Neuron (in vitro differentiated cells): Measurements from ENCODE around the gene B3GALNT1.

ENCODE experiments used
- H2AFZ ChIP-seq: one replicate; pipeline ENCODE4 v1.6.1; 2013; ENCODE audit warnings: low read depth, mild to moderate bottlenecking, inconsistent platforms, low read length, moderate library complexity
- H3K27me3 ChIP-seq: one replicate; pipeline ENCODE4 v1.6.1; 2013; ENCODE audit warnings: low read length; ENCODE audit not compliant: insufficient read depth
- H3K36me3 ChIP-seq: one replicate; pipeline ENCODE4 v1.6.1; 2013; ENCODE audit warnings: low read length; ENCODE audit not compliant: insufficient read depth
- H3K4me1 ChIP-seq: one replicate; pipeline ENCODE4 v1.6.1; 2013; ENCODE audit warnings: low read length; ENCODE audit not compliant: insufficient read depth
- H3K4me3 ChIP-seq: 2 replicates; pipeline ENCODE4 v1.5.1; 2013; ENCODE audit warnings: mild to moderate bottlenecking, low read length, moderate library complexity
- H3K9me3 ChIP-seq: one replicate; pipeline ENCODE4 v1.6.1; 2013; ENCODE audit warnings: low read length

The B3GALNT1 gene

DNA sequence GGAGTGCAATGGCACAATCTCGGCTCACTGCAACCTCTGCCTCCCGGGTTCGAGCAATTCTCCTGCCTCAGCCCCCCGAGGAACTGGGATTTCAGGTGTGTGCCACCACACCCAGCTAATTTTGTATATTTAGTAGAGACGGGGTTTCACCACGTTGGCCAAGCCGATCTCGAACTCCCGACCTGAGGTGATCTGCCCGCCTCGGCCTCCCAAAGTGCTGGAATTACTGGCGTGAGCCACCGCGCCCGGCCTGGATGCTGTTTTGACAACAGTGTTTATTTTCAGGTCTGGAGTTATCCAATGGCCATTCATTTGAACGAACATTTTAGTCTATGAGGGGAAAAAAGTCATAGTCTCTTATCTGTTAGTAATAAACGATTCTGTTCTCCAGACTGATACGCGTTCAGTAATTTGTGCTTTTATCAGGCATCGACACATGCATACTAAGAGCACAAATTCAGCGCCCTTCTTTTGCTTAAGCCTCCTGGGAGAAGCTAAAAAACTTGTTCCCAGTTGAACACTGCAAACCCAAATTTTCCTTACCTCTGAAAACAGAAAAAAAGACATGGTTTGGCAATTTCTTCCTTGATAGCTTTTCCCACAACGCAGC is 1.3 kb downstream of the B3GALNT1 start:
- peaks cover 9% of the 10 kb centered on the region for H3K9me3 ChIP-seq
- no peaks in the 10 kb centered on the region for H3K36me3 ChIP-seq
- no peaks in the 10 kb centered on the region for H3K27me3 ChIP-seq
- H2AFZ ChIP-seq: no peak overlapping the region
- H3K4me3 ChIP-seq: no peak overlapping the region
- no peaks in the 10 kb centered on the region for H3K4me1 ChIP-seq

DNA sequence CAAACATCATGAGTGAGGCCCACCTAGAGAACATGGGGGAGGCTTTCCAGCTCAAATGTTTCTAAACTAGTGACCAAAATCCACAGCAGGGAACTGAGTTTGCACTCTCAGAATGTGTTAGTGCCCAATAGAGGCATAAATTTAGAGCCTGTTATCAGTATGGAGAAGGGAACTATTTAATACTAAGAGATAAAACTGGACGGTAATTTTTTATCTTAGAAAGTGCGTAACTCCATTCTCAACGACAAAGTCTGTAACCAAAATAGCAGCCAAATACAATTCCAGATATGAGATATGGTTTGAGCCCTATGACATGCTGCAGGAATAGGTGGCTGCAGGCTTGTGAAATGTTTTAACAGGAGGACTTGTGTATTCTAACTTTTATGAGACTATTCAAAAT is 3.5 kb downstream of the B3GALNT1 start:
- Histone ChIP-seq H3K4me1 (no peaks in the 10 kb centered on the region), H3K9me3 (peaks cover 9% of the 10 kb centered on the region), H3K4me3 (no peak overlapping the region), H3K36me3 (no peaks in the 10 kb centered on the region), H3K27me3 (peaks cover 4% of the 10 kb centered on the region), H2AFZ (no peak overlapping the region)

DNA sequence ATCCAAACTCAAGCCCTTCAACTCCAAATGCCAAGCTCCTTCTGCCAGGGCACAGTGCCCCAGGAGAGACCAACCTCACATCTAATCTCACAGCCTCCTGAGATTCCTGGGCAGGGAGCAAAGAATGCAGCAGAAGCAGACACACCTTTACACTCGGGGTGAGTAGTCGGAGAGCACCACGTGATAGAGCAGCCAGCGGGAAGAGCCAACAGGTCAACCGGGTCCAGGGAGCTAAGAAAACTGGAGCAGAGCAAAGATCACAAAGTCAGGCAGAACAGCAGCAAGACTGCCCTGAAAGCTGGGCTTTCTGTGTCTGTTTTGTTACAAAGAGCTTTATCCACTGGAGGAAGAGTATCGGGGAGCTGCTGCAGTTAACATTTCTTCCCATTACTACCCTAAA is 4.2 kb downstream of the B3GALNT1 start:
- H3K4me1 ChIP-seq: no peaks in the 10 kb centered on the region
- H3K27me3 ChIP-seq: peaks cover 4% of the 10 kb centered on the region
- peaks cover 9% of the 10 kb centered on the region for H3K9me3 ChIP-seq
- H3K4me3 ChIP-seq: no peak overlapping the region
- no peaks in the 10 kb centered on the region for H3K36me3 ChIP-seq
- no peak overlapping the region for H2AFZ ChIP-seq

DNA sequence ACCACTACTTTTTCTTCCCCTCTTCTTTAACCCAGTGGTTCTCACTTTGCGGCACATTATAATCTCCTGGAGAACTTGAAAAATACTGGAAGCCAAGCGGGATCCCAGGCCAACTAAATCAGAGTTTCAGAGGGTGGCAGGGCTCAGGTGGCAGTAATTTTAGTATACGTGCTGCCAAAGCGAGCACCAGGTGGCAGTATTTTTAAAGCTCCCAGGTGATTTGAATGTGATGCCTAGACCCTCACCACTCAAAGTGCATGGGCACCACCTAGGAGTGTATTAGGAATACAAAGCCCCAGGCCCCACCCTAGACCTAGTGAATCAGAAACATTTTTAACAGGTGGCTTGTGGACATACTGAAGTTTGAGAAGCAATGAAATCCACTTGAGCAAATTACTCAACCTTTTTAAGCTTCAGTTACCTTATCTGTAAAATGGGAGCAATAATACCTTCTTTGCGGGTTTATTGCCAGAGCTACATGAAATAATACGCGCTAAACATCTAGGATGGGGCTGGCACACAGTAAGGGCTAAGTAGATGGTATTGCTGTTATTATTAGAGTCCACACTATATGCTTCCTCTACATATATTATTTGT is 8.3 kb downstream of the B3GALNT1 start:
- no peak overlapping the region for H2AFZ ChIP-seq
- H3K9me3 ChIP-seq: no peaks in the 10 kb centered on the region
- peaks cover 4% of the 10 kb centered on the region for H3K27me3 ChIP-seq
- H3K4me1 ChIP-seq: no peaks in the 10 kb centered on the region
- H3K36me3 ChIP-seq: no peaks in the 10 kb centered on the region
- no peak overlapping the region for H3K4me3 ChIP-seq

DNA sequence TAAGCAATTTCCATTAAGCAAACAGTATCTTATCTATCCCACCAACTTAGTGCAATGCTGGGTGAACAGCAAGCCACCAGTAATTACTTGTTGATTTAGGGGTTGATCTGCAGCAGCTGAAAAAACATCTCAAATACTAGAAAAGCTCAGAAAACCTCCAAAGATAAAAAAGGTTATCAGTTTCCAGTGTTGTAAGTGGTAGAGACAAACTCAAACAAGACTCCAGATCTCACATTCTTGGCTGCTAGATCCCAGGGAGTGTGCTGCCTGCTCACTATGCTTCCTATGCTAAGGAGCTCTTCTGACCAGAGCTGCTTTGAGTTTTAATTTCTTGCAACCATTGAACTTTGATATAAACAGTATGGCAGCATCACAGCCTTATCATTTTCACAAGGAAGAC is 11.3 kb downstream of the B3GALNT1 start:
- Histone ChIP-seq H3K9me3 (no peaks in the 10 kb centered on the region), H3K36me3 (no peaks in the 10 kb centered on the region), H3K4me1 (no peaks in the 10 kb centered on the region), H3K4me3 (no peak overlapping the region), H2AFZ (no peak overlapping the region), H3K27me3 (peaks cover 4% of the 10 kb centered on the region)

DNA sequence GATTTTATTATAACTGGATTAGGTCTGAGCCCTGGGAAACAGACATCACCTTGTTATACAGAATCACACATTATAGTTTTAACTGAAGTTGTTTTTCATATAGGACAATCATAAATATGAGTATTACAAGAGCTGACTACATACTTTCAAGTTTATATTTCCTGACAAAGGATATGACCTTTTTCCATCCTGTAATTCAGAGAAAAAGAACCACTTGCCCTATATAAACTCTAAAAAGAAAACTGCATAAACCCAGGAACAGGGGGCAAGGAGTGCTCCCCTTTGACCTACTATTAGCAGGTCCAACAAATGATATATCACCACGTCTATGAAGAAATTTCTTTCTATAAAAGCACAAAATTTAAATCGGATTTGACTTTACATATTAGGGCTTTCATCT is 20.9 kb downstream of the B3GALNT1 start:
- Histone ChIP-seq H3K27me3 (no peaks in the 10 kb centered on the region), H3K36me3 (no peaks in the 10 kb centered on the region), H3K9me3 (no peaks in the 10 kb centered on the region), H2AFZ (no peak overlapping the region), H3K4me3 (no peak overlapping the region), H3K4me1 (no peaks in the 10 kb centered on the region)

DNA sequence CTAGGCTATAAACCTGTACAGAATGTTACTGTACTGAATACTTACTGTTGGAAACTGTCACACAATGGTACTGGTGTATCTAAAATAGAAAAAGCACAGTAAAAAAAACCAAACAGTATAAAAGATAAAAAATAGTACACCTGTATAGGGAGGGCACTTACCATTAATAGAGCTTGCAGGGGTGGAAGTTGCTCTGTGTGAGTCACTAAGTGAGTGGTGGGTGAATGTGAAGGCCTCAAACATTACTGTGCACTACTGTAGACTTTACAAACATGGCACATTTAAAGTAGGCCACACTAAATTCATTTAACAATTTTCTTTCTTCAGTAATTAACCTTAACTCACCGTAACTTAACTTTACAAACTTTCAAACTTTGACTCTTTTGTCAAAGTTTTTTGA is 22.0 kb downstream of the B3GALNT1 start:
- H3K4me3 ChIP-seq: no peak overlapping the region
- no peaks in the 10 kb centered on the region for H3K4me1 ChIP-seq
- no peaks in the 10 kb centered on the region for H3K9me3 ChIP-seq
- no peaks in the 10 kb centered on the region for H3K36me3 ChIP-seq
- no peaks in the 10 kb centered on the region for H3K27me3 ChIP-seq
- H2AFZ ChIP-seq: no peak overlapping the region

DNA sequence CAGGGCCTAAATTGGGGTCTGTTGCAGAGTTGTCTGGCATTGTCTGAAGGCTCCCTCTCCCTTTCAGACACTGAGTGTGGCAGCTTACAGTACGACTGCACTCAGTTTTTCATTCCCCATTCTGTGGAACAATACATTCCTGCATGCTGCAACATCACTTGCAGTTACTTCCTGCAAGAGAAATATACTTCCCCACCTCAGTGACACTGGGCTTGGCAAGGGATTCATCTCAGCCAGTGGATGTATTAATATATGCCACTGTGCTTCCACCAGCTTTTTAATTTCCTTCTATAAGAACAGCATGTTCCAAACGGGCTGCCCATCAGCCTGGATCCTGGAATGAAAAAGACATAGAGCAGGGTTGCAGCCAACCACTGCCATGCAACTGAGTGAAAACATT is 23.1 kb downstream of the B3GALNT1 start:
- Histone ChIP-seq H3K4me3 (no peak overlapping the region), H3K9me3 (no peaks in the 10 kb centered on the region), H3K4me1 (no peaks in the 10 kb centered on the region), H2AFZ (no peak overlapping the region), H3K36me3 (no peaks in the 10 kb centered on the region), H3K27me3 (no peaks in the 10 kb centered on the region)

DNA sequence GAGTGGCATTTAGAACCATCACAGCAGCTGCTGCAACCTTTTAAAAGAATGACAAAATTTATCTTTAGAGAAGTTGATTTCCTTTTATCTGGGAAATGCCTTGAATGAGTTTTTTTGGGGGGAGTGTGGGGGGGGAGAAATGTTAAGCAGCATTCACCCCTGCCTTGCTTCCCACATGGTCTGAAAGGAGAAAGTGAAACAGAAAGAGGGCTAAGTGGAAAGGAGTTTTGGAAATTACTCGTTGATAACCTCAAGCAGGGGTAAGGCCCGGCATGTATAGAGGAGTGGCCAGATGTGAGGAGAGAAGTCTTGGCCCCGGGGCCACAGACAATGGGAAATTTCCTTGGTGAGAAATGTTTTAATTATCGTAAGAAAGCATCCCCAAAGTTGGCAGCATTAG is 23.5 kb downstream of the B3GALNT1 start:
- no peak overlapping the region for H3K4me3 ChIP-seq

DNA sequence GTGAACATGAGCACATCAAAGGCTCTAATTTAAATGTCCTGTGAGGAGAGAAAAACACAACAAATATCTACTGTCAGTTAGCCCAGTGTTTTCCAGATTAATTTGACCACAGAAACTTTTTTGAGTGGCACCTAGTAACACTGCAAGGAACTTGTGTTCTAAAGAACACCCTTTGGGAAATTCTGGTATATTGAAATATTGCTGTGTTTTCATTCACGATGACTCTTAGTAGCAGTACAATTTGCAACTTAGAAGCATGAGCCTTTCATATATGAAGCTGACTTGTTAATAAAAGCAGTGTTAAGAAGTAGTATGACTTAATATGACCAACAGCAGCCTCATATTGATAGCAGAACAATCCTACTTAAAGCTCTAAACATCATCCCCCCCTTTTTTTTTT is 32.0 kb downstream of the B3GALNT1 start:
- Histone ChIP-seq H3K4me1 (no peaks in the 10 kb centered on the region), H3K4me3 (no peak overlapping the region), H3K27me3 (no peaks in the 10 kb centered on the region), H3K9me3 (no peaks in the 10 kb centered on the region), H3K36me3 (peaks cover 13% of the 10 kb centered on the region), H2AFZ (no peak overlapping the region)

More for the DNA sequence above, 23.5 kb downstream of the B3GALNT1 start:
- Histone ChIP-seq H3K36me3 (no peaks in the 10 kb centered on the region), H2AFZ (no peak overlapping the region), H3K9me3 (no peaks in the 10 kb centered on the region), H3K27me3 (no peaks in the 10 kb centered on the region), H3K4me1 (no peaks in the 10 kb centered on the region)

DNA sequence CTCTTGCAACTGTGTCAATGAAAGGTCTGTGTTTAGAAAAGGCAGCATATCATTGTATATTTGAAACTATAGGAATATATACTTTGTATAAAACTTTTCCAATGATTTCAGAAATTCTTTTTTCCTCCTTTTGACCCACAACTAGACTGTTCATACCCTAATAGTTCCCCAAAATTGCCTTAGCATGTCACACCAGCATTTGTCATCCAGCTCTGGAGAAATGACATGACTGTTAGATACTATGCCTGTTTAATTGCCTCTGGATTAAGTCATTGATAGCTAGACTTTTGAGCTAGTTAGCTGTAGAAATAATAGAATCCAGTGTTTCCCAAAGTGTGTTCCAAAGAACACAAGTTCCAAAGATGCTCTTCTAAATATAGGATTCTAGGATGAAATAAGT is 32.4 kb downstream of the B3GALNT1 start:
- no peaks in the 10 kb centered on the region for H3K4me1 ChIP-seq

DNA sequence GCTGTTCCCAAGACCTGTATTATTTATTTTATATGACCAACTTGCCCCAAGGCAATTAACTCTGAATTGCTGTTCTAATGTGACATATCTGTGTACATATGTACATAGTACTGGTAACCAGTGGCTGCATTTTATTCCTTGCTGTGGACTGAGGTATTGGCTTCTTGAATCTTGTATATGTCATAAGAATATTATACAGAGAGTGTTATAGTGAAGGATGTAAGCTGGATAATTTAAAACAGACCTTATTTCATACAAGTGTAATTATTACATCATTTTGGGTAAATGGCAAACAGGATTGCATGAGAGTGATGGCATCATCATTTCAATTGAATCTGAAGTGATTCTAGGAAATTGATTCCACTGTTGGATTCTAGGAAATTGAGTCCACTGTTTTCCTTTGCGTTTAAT is 32.9 kb downstream of the B3GALNT1 start:
- Histone ChIP-seq H3K4me3 (no peak overlapping the region), H3K4me1 (no peaks in the 10 kb centered on the region), H2AFZ (no peak overlapping the region), H3K9me3 (no peaks in the 10 kb centered on the region), H3K27me3 (no peaks in the 10 kb centered on the region), H3K36me3 (peaks cover 13% of the 10 kb centered on the region)

More for the DNA sequence above, 32.4 kb downstream of the B3GALNT1 start:
- Histone ChIP-seq H3K36me3 (peaks cover 13% of the 10 kb centered on the region), H2AFZ (no peak overlapping the region), H3K9me3 (no peaks in the 10 kb centered on the region), H3K4me3 (no peak overlapping the region), H3K27me3 (no peaks in the 10 kb centered on the region)

DNA sequence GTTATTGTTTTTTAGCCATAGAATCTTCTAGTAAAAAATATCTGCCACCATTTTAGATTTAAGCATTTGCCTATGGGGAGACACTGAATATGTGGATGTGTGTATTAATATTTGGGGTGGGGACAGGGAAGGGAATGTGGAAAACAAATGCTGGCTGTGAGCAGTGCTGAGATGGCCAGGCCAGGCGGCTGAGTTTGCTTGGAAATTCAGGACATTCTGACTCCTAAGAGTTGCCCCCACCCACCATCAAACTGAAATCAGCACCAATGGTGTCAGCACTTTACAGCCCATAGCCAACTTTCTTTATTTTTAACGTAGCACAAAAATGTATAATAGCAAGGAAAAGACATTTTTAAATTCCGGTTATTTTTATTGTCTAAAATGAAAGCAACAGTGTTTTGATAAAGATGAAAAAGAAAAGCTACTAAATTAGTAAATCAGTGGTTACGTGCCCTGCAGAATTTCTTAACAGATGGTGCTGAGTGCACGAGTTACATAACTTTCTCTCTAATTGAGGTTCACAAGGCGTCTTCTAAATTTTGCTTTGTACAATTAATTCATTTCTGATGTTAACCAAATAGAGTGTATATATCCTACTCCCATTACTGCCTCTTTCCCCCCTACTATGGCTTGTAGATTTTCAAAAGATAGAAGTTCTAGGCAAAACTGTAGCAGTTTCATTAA is 34.0 kb downstream of the B3GALNT1 start:
- no peak overlapping the region for H2AFZ ChIP-seq
- peaks cover 13% of the 10 kb centered on the region for H3K36me3 ChIP-seq
- no peak overlapping the region for H3K4me3 ChIP-seq
- H3K27me3 ChIP-seq: no peaks in the 10 kb centered on the region
- no peaks in the 10 kb centered on the region for H3K9me3 ChIP-seq
- no peaks in the 10 kb centered on the region for H3K4me1 ChIP-seq
